ENCODE results near the gene CDH4.

CDH4 gene

GRCh38 chr20:61566691-61567090 is 314.6 kb downstream of the CDH4 start:
- no peak for DNase-seq

- no peak for DNase-seq
Observed at GRCh38 chr20:61567204-61567603, 315.1 kb downstream of the CDH4 start.

GRCh38 chr20:61569825-61570224 is 317.8 kb downstream of the CDH4 start:
- no peak for DNase-seq

GRCh38 chr20:61570646-61571195 is 318.7 kb downstream of the CDH4 start:
- no peak for DNase-seq

- no peak for DNase-seq
Observed at GRCh38 chr20:61571221-61571620, 319.2 kb downstream of the CDH4 start.

GRCh38 chr20:61571916-61572711 is 320.1 kb downstream of the CDH4 start:
- DNase-seq = no peak

GRCh38 chr20:61572789-61573188 is 320.7 kb downstream of the CDH4 start:
- no peak for DNase-seq

- no peak for DNase-seq
Observed at GRCh38 chr20:61573415-61574305, 321.6 kb downstream of the CDH4 start.

GRCh38 chr20:61575151-61575937 is 323.3 kb downstream of the CDH4 start:
- no peak for DNase-seq

GRCh38 chr20:61576372-61576771 is 324.3 kb downstream of the CDH4 start:
- DNase-seq = no peak

- no peak for DNase-seq
Observed at GRCh38 chr20:61577065-61577464, 325.0 kb downstream of the CDH4 start.

- no peak for DNase-seq
Observed at GRCh38 chr20:61579908-61580307, 327.8 kb downstream of the CDH4 start.

- no peak for DNase-seq
Observed at GRCh38 chr20:61580958-61581824, 329.1 kb downstream of the CDH4 start.

- DNase-seq = no peak
Observed at GRCh38 chr20:61581825-61582188, 329.7 kb downstream of the CDH4 start.

- no peak for DNase-seq
Observed at GRCh38 chr20:61582196-61582923, 330.3 kb downstream of the CDH4 start.

- no peak for DNase-seq
Observed at GRCh38 chr20:61583356-61583755, 331.3 kb downstream of the CDH4 start.

- no peak for DNase-seq
Observed at GRCh38 chr20:61584851-61585250, 332.8 kb downstream of the CDH4 start.

- DNase-seq = no peak
Observed at GRCh38 chr20:61585764-61586163, 333.7 kb downstream of the CDH4 start.

- no peak for DNase-seq
Observed at GRCh38 chr20:61587036-61587435, 335.0 kb downstream of the CDH4 start.

- no peak for DNase-seq
Observed at GRCh38 chr20:61587681-61588289, 335.7 kb downstream of the CDH4 start.
